ENCODE measurements around the gene TGFA.

The TGFA gene

DNA sequence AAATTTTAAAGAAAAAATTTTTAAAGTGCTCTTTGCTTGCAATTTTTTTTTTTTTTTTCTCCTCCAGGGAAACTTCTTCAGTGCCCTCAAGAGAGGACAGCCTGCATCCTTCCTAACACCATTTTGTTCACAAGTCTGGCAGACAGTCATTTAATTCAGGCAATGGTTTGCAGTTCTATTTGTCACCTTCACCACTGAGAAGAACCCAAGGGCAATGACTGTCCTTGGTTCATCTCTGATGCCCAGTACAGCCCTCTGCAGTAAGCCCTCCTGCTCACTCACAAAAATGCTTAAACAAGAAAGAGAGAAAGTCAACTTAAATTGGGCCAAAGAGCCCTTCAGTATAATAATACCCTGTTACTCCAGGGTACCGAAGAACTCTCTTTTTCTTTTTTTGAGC lies 52.4 kb downstream of the TGFA start:
- no peak overlapping the region for H3K4me3 ChIP-seq (ENCODE audit: low read length)
- H3K36me3 ChIP-seq (ENCODE audit: control insufficient read depth, low read length) = no peaks in the 10 kb centered on the region
- no peak overlapping the region for H3K27ac ChIP-seq (ENCODE audit: low read depth, low read length)
- H3K9me3 ChIP-seq (ENCODE audit: control insufficient read depth, insufficient read depth, low read length) = no peaks in the 10 kb centered on the region
- H3K4me2 ChIP-seq (ENCODE audit: low read length) = no peak overlapping the region
- no peaks in the 10 kb centered on the region for H3F3A ChIP-seq (ENCODE audit: control insufficient read depth, insufficient read depth)
- H3K79me2 ChIP-seq (ENCODE audit: control insufficient read depth, low read length) = no peaks in the 10 kb centered on the region
- 0 out of 2 replicates have a peak, but pooled peaks cover 6% of the 10 kb centered on the region for H3K27me3 ChIP-seq (ENCODE audit: control insufficient read depth, low read length)
- no peaks in the 10 kb centered on the region for H3K9me2 ChIP-seq (replicated peaks; ENCODE audit: control insufficient read depth, low read length)
- no peaks in the 10 kb centered on the region for H3K4me1 ChIP-seq (ENCODE audit: control insufficient read depth, low read length)
- TF ChIP-seq CTCF (IDR thresholded peaks at IDR 0.05; ENCODE audit: low read depth, low read length, poor library complexity, severe bottlenecking) = no peak
- no peak for TF ChIP-seq EZH2phosphoT487 (IDR thresholded peaks at IDR 0.05; ENCODE audit: borderline replicate concordance, low read length)
- no peaks in the 10 kb centered on the region for H4K20me1 ChIP-seq (ENCODE audit: control insufficient read depth, insufficient read depth, low read depth, low read length)

GRCh38 chr2:70499253-70499652 lies 54.4 kb downstream of the TGFA start:
- Histone ChIP-seq H3K36me3 (ENCODE audit: control insufficient read depth, low read length) (no peaks in the 10 kb centered on the region), H3K4me2 (ENCODE audit: low read length) (no peak overlapping the region)

GRCh38 chr2:70498528-70498927 lies 55.1 kb downstream of the TGFA start:
- TF ChIP-seq EZH2phosphoT487 (IDR thresholded peaks at IDR 0.05; ENCODE audit: borderline replicate concordance, low read length) = no peak
- TF ChIP-seq CTCF (IDR thresholded peaks at IDR 0.05; ENCODE audit: low read depth, low read length, poor library complexity, severe bottlenecking) = no peak
- no peaks in the 10 kb centered on the region for H3K9me2 ChIP-seq (replicated peaks; ENCODE audit: control insufficient read depth, low read length)
- H3K27me3 ChIP-seq (ENCODE audit: control insufficient read depth, low read length) = peaks cover 24% of the 10 kb centered on the region
- no peaks in the 10 kb centered on the region for H3K79me2 ChIP-seq (ENCODE audit: control insufficient read depth, low read length)
- no peaks in the 10 kb centered on the region for H3F3A ChIP-seq (ENCODE audit: control insufficient read depth, insufficient read depth)
- no peak overlapping the region for H3K4me3 ChIP-seq (ENCODE audit: low read length)
- H3K9me3 ChIP-seq (ENCODE audit: control insufficient read depth, insufficient read depth, low read length) = no peaks in the 10 kb centered on the region
- no peaks in the 10 kb centered on the region for H3K4me1 ChIP-seq (ENCODE audit: control insufficient read depth, low read length)
- no peaks in the 10 kb centered on the region for H4K20me1 ChIP-seq (ENCODE audit: control insufficient read depth, insufficient read depth, low read depth, low read length)
- H3K4me2 ChIP-seq (ENCODE audit: low read length) = no peak overlapping the region
- H3K27ac ChIP-seq (ENCODE audit: low read depth, low read length) = no peak overlapping the region
- no peaks in the 10 kb centered on the region for H3K36me3 ChIP-seq (ENCODE audit: control insufficient read depth, low read length)

More at GRCh38 chr2:70499253-70499652, 54.4 kb downstream of the TGFA start:
- Histone ChIP-seq H3K4me1 (ENCODE audit: control insufficient read depth, low read length) (no peaks in the 10 kb centered on the region), H3K27ac (ENCODE audit: low read depth, low read length) (no peak overlapping the region), H3F3A (ENCODE audit: control insufficient read depth, insufficient read depth) (no peaks in the 10 kb centered on the region), H3K9me2 (replicated peaks; ENCODE audit: control insufficient read depth, low read length) (no peaks in the 10 kb centered on the region), H3K79me2 (ENCODE audit: control insufficient read depth, low read length) (no peaks in the 10 kb centered on the region), H3K9me3 (ENCODE audit: control insufficient read depth, insufficient read depth, low read length) (no peaks in the 10 kb centered on the region), H4K20me1 (ENCODE audit: control insufficient read depth, insufficient read depth, low read depth, low read length) (no peaks in the 10 kb centered on the region), H3K27me3 (ENCODE audit: control insufficient read depth, low read length) (peaks cover 17% of the 10 kb centered on the region), H3K4me3 (ENCODE audit: low read length) (no peak overlapping the region)
- no peak for TF ChIP-seq CTCF (IDR thresholded peaks at IDR 0.05; ENCODE audit: low read depth, low read length, poor library complexity, severe bottlenecking)
- no peak for TF ChIP-seq EZH2phosphoT487 (IDR thresholded peaks at IDR 0.05; ENCODE audit: borderline replicate concordance, low read length)
